Mammary epithelial cell (primary cell): ENCODE measurements around the gene ELL2.

Experiments
- EZH2 ChIP-seq: IDR thresholded peaks from 2 replicates; pipeline ENCODE4 v1.6.1; 2012; ENCODE audit warnings: low read length, inconsistent platforms, borderline replicate concordance
- TF ChIP-seq, protein P1 (sequence below), 2 donors: IDR thresholded peaks in 1 of 2; conservative IDR thresholded peaks in 1 of 2; 2 replicates each; pipeline ENCODE4 v1.5.1; 2011 to 2012; ENCODE audit warnings: inconsistent platforms in 2 of 2, low read length in 2 of 2, mild to moderate bottlenecking in 2 of 2, control low read depth in 1 of 2, low read depth in 1 of 2; ENCODE audit not compliant: insufficient read depth in 1 of 2; ENCODE audit errors: extremely low read depth in 1 of 2

GRCh38 chr5:95984287-95984938 is 22.8 kb upstream of the ELL2 start:
- TF ChIP-seq, protein P1, sequence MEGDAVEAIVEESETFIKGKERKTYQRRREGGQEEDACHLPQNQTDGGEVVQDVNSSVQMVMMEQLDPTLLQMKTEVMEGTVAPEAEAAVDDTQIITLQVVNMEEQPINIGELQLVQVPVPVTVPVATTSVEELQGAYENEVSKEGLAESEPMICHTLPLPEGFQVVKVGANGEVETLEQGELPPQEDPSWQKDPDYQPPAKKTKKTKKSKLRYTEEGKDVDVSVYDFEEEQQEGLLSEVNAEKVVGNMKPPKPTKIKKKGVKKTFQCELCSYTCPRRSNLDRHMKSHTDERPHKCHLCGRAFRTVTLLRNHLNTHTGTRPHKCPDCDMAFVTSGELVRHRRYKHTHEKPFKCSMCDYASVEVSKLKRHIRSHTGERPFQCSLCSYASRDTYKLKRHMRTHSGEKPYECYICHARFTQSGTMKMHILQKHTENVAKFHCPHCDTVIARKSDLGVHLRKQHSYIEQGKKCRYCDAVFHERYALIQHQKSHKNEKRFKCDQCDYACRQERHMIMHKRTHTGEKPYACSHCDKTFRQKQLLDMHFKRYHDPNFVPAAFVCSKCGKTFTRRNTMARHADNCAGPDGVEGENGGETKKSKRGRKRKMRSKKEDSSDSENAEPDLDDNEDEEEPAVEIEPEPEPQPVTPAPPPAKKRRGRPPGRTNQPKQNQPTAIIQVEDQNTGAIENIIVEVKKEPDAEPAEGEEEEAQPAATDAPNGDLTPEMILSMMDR (conservative IDR thresholded peaks at IDR 0.05 in 1 of 2, IDR thresholded peaks at IDR 0.05 in 1 of 2; ENCODE audit: extremely low read depth in 1 of 2, insufficient read depth in 1 of 2, low read depth in 1 of 2, low read length in 2 of 2): no peak
- TF ChIP-seq EZH2: no peak
